ENCODE data around the gene ERCC3.
"Not testable (repeated sequence)": the region's sequence is repeated elsewhere in the genome, so short reads cannot be mapped to it uniquely, and the experiment has no call there.

Gene ERCC3

DNA sequence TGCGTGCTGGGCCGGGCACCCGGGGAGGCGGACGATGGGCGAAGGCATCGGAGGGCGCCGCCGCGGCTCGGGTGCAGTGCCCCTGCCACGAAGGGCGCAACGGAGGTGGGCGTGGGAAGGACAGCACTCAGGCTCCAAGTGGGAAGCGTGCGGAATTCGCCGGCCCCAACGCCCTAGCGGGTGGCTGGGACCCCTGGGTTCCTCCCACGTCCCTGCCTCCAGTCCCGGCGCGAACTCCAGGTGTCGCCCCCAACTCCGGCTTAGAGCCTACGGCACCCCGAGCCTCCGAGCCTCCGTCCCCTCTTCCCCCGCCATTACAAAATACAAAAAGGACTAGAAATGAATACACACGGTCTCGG is 75.2 kb downstream of the ERCC3 start:
- DNase-seq (ENCODE audit: low read depth in 1 of 2, low spot score in 1 of 2), result no peak
- in situ Hi-C loops (cut with HindIII; ENCODE audit: low pct_unique_long_range_greater_than_20kb, low sequenced_read_pairs), result no loop called here

DNA sequence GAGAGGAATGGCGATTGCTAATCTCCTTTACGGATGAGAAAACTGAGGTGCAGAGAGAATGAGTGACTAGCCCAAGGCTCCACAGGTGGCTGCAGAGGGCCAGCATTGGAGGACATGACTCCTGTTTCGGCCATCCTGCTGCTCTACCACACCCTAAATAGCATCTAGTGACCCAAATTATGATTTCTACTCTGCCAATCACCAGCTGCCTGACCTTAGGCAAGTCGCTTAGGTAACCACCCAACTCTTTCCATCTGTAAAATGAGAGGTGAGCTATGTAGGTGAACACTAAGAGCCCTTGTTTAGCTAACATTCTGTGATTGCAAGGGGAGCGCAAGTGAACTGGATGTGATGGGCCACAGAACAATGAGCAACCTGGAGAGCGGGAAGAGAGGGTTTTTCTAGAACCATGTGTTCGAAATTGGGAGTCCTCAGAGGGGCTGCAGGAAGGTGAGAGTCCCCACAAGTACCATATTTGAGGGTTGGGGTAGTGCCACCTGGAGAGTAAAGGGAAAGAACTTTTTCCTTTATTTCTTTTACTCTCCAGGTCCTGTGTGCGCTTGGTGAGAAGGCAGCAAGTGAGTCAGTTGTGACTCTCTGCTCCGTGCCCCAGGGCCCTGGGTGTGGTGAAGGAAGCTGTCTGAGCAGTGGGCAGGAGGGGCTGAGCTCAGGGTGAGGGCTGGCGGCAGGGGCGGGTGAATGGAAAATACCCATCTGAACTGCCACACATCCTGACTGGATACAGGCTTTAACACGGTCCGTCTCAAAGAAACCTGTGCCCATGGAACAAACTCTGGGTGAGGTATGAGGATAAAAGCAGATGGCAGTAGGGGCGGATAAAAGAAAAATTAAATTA is 76.2 kb downstream of the ERCC3 start:
- in situ Hi-C loops (cut with HindIII; ENCODE audit: low pct_unique_long_range_greater_than_20kb, low sequenced_read_pairs), result no loop called here
- TF ChIP-seq JUND (IDR thresholded peaks at IDR 0.05; ENCODE audit: low read depth), result no peak
- DNase-seq (ENCODE audit: low read depth in 1 of 2, low spot score in 1 of 2), result no peak

More for the DNA sequence above, 75.2 kb downstream of the ERCC3 start:
- TF ChIP-seq JUND (IDR thresholded peaks at IDR 0.05; ENCODE audit: low read depth), result no peak

DNA sequence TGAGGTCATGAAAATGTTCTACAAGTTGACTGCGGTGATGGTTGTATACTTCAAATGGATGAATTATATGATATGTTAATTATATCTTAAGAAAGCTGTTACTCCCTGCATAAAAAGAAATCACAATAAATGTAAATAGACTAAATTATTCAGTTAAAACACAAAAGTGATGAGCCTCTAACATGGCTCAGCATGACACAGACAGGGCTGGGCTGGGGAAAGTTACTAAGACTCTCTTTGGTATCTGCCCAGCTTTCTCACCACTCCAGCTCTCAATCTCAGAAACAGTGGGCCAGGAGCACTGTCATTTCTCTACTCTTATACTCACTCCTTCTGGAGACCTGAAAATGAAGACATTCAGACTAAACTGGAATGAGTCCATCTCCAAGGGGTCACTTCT is 77.4 kb downstream of the ERCC3 start:
- no peak for DNase-seq (ENCODE audit: low read depth in 1 of 2, low spot score in 1 of 2)
- in situ Hi-C loops (cut with HindIII; ENCODE audit: low pct_unique_long_range_greater_than_20kb, low sequenced_read_pairs), result no loop called here
- TF ChIP-seq JUND (IDR thresholded peaks at IDR 0.05; ENCODE audit: low read depth), result no peak

DNA sequence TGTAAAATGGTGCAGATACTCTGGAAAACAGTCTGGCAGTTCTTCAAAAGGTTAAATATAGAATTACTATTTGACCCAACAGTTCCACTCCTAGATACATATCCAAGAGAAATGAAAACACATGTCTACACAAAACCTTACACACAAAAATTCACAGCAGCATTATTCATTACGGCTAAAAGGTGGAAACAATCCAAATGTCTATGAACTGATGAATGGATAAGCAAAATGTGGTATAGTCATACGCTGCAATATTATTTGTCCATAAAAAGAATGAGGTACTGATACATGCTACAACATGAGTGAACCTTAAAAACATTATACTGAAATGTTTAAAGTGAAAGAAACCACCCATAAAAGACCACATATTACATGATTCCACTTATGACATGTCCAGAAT is 77.8 kb downstream of the ERCC3 start:
- in situ Hi-C loops (cut with HindIII; ENCODE audit: low pct_unique_long_range_greater_than_20kb, low sequenced_read_pairs), result no loop called here
- no peak for TF ChIP-seq JUND (IDR thresholded peaks at IDR 0.05; ENCODE audit: low read depth)
- no peak for DNase-seq (ENCODE audit: low read depth in 1 of 2, low spot score in 1 of 2)

DNA sequence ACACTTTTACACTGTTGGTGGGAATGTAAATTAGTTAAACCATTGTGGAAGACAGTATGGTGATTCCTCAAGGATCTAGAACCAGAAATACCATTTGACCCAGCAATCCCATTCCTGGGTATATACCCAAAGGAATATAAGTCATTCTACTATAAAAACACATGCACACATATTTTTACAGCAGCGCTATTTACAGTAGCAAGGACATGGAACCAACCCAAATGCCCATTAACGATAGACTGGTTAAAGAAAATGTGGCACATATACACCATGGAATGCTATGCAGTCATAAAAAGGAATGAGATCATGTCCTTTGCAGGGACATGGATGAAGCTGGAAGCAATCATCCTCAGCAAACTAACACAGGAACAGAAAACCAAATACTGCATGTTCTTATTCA is 79.7 kb downstream of the ERCC3 start:
- DNase-seq (ENCODE audit: low read depth in 1 of 2, low spot score in 1 of 2); in situ Hi-C loops (cut with HindIII; ENCODE audit: low pct_unique_long_range_greater_than_20kb, low sequenced_read_pairs): not testable (repeated sequence)

DNA sequence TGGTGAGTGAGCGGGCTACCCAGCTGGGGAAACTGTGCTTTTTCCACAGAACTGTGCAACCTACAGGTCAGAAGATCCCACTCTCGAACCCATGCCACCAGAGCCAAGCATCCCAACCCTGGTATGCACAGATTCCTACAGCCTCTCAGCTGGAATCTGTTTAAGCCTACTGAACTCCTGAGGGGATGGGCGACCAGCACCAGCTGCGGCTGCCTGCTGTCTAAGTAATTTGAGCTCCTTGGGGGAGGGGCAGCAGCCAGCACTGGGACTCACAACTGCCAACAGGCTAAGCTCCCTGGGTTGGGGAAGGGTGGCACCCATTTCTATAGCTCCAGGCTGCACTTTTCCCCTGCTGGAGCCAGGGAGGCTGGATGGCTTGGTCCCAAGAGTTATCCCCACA is 85.6 kb downstream of the ERCC3 start:
- no peak for TF ChIP-seq JUND (IDR thresholded peaks at IDR 0.05; ENCODE audit: low read depth)
- in situ Hi-C loops (cut with HindIII; ENCODE audit: low pct_unique_long_range_greater_than_20kb, low sequenced_read_pairs), result no loop called here
- DNase-seq (ENCODE audit: low read depth in 1 of 2, low spot score in 1 of 2), result peak in 1 of 2 experiments; percentile 67
